H1 (cell line): Measurements from ENCODE around the gene CD4.

Experiments
- ASH2L ChIP-seq: fragments of 200-600, 300-600 bp; sonication (generic); IDR thresholded peaks from one replicate; pipeline ENCODE4 v1.7.1; 2017; ENCODE audit warnings: low read length
- BACH1 ChIP-seq: IDR thresholded peaks from 2 replicates; pipeline ENCODE4 v1.6.1; 2012; ENCODE audit warnings: low read length, improper control_type of control experiment
- BRCA1 ChIP-seq: IDR thresholded peaks from 2 replicates; pipeline ENCODE4 v1.6.1; 2012; ENCODE audit warnings: low read depth, low read length, improper control_type of control experiment
- CHD2 ChIP-seq: IDR thresholded peaks from 2 replicates; pipeline ENCODE4 v1.6.1; 2012; ENCODE audit warnings: low read length, improper control_type of control experiment
- CTCF ChIP-seq, 3 experiments: IDR thresholded peaks; 1 replicate in 2 of 3; 2 replicates in 1 of 3; pipeline versions ENCODE4 v1.5.1 to v1.6.1; 2011; ENCODE audit warnings: low read length in 3 of 3, mild to moderate bottlenecking in 3 of 3, inconsistent platforms in 2 of 3, low read depth in 1 of 3, moderate library complexity in 1 of 3; ENCODE audit not compliant: insufficient read depth in 1 of 3; ENCODE audit errors: control extremely low read depth in 1 of 3
- EGR1 ChIP-seq: IDR thresholded peaks from 2 replicates; pipeline ENCODE4 v1.6.1; 2011; ENCODE audit warnings: low read depth, low read length, borderline replicate concordance
- EZH2 ChIP-seq: fragments of 200-600 bp; sonication (generic); IDR thresholded peaks from 2 replicates; pipeline ENCODE4 v1.7.1; 2012; ENCODE audit warnings: low read depth, mild to moderate bottlenecking, moderate library complexity, low read length, inconsistent platforms; ENCODE audit not compliant: severe bottlenecking
- NRF1 ChIP-seq: IDR thresholded peaks from 2 replicates; pipeline ENCODE4 v1.6.1; 2011; ENCODE audit warnings: mild to moderate bottlenecking, low read depth, low read length, improper control_type of control experiment
- POLR2A ChIP-seq, 2 experiments: IDR thresholded peaks; 1 replicate in 1 of 2; 2 replicates in 1 of 2; pipeline ENCODE4 v1.6.1; 2011; ENCODE audit warnings: low read depth in 2 of 2, low read length in 2 of 2, mild to moderate bottlenecking in 2 of 2; ENCODE audit errors: control extremely low read depth in 1 of 2
- SIRT6 ChIP-seq: IDR thresholded peaks from one replicate; pipeline ENCODE4 v1.7.1; 2012; ENCODE audit warnings: low read length, inconsistent platforms
- SP2 ChIP-seq: IDR thresholded peaks from 2 replicates; pipeline ENCODE4 v1.6.1; 2012; ENCODE audit warnings: mild to moderate bottlenecking, low read length, inconsistent platforms
- TCF12 ChIP-seq: IDR thresholded peaks from 2 replicates; pipeline ENCODE4 v1.6.1; 2011; ENCODE audit warnings: low read depth, mild to moderate bottlenecking, low read length
- USF2 ChIP-seq: IDR thresholded peaks from 2 replicates; pipeline ENCODE4 v1.6.1; 2011; ENCODE audit warnings: low read length, improper control_type of control experiment

GRCh38 chr12:6772331-6772695, 17.0 kb upstream of the CD4 start, which contains the start of gene LAG3:
- no peak for TF ChIP-seq ASH2L
- no peak for TF ChIP-seq BACH1
- TF ChIP-seq CHD2, result no peak
- no peak for TF ChIP-seq CTCF (IDR thresholded peaks at IDR 0.05; ENCODE audit: control extremely low read depth in 1 of 3, insufficient read depth in 1 of 3, low read depth in 1 of 3, low read length in 3 of 3)
- TF ChIP-seq SP2, result no peak
- no peak for TF ChIP-seq USF2
- no peak for TF ChIP-seq EZH2
- TF ChIP-seq NRF1, result no peak
- no peak for TF ChIP-seq EGR1
- TF ChIP-seq TCF12, result no peak
- no peak for TF ChIP-seq SIRT6
- no peak for TF ChIP-seq BRCA1
- TF ChIP-seq POLR2A (IDR thresholded peaks at IDR 0.05; ENCODE audit: control extremely low read depth in 1 of 2, low read depth in 2 of 2, low read length in 2 of 2), result no peak
